ENCODE measurements around the gene CIAO2A.

- TF ChIP-seq, protein P1, sequence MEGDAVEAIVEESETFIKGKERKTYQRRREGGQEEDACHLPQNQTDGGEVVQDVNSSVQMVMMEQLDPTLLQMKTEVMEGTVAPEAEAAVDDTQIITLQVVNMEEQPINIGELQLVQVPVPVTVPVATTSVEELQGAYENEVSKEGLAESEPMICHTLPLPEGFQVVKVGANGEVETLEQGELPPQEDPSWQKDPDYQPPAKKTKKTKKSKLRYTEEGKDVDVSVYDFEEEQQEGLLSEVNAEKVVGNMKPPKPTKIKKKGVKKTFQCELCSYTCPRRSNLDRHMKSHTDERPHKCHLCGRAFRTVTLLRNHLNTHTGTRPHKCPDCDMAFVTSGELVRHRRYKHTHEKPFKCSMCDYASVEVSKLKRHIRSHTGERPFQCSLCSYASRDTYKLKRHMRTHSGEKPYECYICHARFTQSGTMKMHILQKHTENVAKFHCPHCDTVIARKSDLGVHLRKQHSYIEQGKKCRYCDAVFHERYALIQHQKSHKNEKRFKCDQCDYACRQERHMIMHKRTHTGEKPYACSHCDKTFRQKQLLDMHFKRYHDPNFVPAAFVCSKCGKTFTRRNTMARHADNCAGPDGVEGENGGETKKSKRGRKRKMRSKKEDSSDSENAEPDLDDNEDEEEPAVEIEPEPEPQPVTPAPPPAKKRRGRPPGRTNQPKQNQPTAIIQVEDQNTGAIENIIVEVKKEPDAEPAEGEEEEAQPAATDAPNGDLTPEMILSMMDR (IDR thresholded peaks at IDR 0.05; ENCODE audit: insufficient read depth, low read length), result no peak
- TF ChIP-seq REST (IDR thresholded peaks at IDR 0.05; ENCODE audit: insufficient replicate concordance, low read depth) (no peak), GABPA (IDR thresholded peaks at IDR 0.05; ENCODE audit: low read depth) (no peak), POLR2AphosphoS5 (IDR thresholded peaks at IDR 0.05; ENCODE audit: low read depth) (no peak)
Measured at GRCh38 chr15:64092075-64092820, 1.4 kb downstream of the CIAO2A start.
